ENCODE data around the gene NF2.

The NF2 gene

DNA sequence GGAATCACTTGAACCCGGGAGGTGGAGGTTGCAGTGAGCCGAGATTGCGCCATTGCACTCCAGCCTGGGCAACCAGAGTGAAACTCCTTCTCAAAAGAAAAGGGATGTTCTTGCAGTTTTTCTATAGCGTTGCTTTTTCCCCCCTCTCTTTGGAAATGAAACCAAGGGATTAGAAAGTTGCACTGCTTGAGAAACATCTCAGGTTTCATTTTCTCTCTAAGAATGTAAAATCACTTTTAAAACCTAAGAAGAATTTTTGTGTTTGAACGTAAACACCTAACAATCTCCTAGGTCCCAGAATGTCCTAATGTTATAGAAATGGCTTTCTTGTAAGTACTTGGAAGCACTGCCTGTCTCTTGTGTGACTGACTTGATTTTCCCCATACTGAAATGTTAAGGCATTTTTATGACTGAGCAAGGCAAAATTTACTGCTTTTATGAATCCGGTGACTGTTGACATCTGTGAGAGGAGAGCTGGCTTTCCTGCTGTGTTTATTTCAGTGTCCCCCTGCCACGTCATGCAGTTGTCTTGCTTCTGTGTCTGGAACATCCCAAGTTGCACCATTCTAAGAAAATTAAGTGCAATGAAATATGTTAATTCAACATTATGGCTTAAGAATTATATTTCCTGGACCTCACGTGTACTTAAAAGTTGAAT, 37.7 kb downstream of the NF2 start:
- no peak for DNase-seq (ENCODE audit: low read depth in 1 of 2, low spot score in 1 of 2)
- in situ Hi-C loops (cut with HindIII; ENCODE audit: low pct_unique_long_range_greater_than_20kb, low sequenced_read_pairs), result no loop called here
- TF ChIP-seq JUND (IDR thresholded peaks at IDR 0.05; ENCODE audit: low read depth), result no peak

DNA sequence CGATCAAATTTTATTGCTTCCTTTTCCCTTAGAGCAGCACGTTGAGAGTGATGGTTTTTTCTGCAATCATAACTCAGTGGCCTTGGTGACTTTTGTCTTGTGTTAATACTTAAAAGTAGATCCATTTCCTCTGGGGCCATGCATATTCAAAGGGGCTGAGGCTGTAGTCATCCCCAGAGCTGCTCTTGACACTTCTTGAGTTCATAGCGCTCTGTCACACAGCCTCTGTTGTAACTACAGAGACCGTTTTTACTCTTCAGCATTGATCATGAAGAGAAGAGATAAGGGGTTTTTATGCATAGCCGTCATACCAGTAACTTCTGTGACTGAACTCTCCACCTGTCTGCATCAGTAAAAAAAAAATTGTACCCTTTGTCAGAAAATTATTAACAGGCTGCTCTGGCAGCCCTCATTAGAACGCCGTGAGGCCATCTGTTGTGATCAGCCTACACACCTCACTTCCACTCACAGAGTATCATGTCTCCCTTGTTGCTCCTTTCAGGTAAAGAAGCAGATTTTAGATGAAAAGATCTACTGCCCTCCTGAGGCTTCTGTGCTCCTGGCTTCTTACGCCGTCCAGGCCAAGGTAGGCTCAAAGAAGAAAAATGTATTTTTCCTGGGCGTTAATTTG, 38.4 kb downstream of the NF2 start:
- no peak for TF ChIP-seq JUND (IDR thresholded peaks at IDR 0.05; ENCODE audit: low read depth)
- in situ Hi-C loops (cut with HindIII; ENCODE audit: low pct_unique_long_range_greater_than_20kb, low sequenced_read_pairs), result no loop called here
- no peak for DNase-seq (ENCODE audit: low read depth in 1 of 2, low spot score in 1 of 2)

- in situ Hi-C loops (cut with HindIII; ENCODE audit: low pct_unique_long_range_greater_than_20kb, low sequenced_read_pairs), result no loop called here
- TF ChIP-seq JUND (IDR thresholded peaks at IDR 0.05; ENCODE audit: low read depth), result no peak
- DNase-seq (ENCODE audit: low read depth in 1 of 2, low spot score in 1 of 2), result no peak
Observed at GRCh38 chr22:29642694-29643093, 39.3 kb downstream of the NF2 start.

GRCh38 chr22:29647954-29648737, 44.7 kb downstream of the NF2 start:
- in situ Hi-C loops (cut with HindIII; ENCODE audit: low pct_unique_long_range_greater_than_20kb, low sequenced_read_pairs), result no loop called here
- TF ChIP-seq JUND (IDR thresholded peaks at IDR 0.05; ENCODE audit: low read depth), result no peak
- no peak for DNase-seq (ENCODE audit: low read depth in 1 of 2, low spot score in 1 of 2)

GRCh38 chr22:29650370-29650769, 46.9 kb downstream of the NF2 start:
- TF ChIP-seq JUND (IDR thresholded peaks at IDR 0.05; ENCODE audit: low read depth), result no peak
- in situ Hi-C loops (cut with HindIII; ENCODE audit: low pct_unique_long_range_greater_than_20kb, low sequenced_read_pairs), result no loop called here
- DNase-seq (ENCODE audit: low read depth in 1 of 2, low spot score in 1 of 2), result no peak

- no peak for DNase-seq (ENCODE audit: low read depth in 1 of 2, low spot score in 1 of 2)
- no peak for TF ChIP-seq JUND (IDR thresholded peaks at IDR 0.05; ENCODE audit: low read depth)
- in situ Hi-C loops (cut with HindIII; ENCODE audit: low pct_unique_long_range_greater_than_20kb, low sequenced_read_pairs), result no loop called here
Observed at GRCh38 chr22:29651652-29652051, 48.2 kb downstream of the NF2 start.

- no peak for TF ChIP-seq JUND (IDR thresholded peaks at IDR 0.05; ENCODE audit: low read depth)
- in situ Hi-C loops (cut with HindIII; ENCODE audit: low pct_unique_long_range_greater_than_20kb, low sequenced_read_pairs), result no loop called here
- DNase-seq (ENCODE audit: low read depth in 1 of 2, low spot score in 1 of 2), result no peak
Observed at GRCh38 chr22:29654420-29654819, 51.0 kb downstream of the NF2 start.

DNA sequence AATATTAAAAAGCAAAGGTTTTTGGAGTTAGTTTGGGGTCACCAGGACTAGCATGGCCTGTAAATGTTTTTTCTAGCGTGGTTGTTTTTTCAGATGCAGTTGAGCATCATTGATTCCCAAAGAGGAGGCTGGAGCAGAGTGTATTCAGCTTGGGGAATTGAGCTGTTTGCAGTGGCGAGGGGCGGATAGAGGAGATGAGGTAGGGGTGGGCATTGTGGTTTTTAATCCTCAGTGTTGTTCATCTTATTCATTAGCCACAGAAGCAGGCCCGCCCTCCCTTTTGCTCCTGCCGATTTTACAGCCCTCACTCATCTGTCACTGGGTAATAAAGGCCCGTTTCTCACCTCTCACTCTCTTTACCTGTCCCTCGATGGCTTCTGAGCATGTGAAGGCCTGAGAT, 51.4 kb downstream of the NF2 start:
- TF ChIP-seq JUND (IDR thresholded peaks at IDR 0.05; ENCODE audit: low read depth), result no peak
- in situ Hi-C loops (cut with HindIII; ENCODE audit: low pct_unique_long_range_greater_than_20kb, low sequenced_read_pairs), result no loop called here
- no peak for DNase-seq (ENCODE audit: low read depth in 1 of 2, low spot score in 1 of 2)

DNA sequence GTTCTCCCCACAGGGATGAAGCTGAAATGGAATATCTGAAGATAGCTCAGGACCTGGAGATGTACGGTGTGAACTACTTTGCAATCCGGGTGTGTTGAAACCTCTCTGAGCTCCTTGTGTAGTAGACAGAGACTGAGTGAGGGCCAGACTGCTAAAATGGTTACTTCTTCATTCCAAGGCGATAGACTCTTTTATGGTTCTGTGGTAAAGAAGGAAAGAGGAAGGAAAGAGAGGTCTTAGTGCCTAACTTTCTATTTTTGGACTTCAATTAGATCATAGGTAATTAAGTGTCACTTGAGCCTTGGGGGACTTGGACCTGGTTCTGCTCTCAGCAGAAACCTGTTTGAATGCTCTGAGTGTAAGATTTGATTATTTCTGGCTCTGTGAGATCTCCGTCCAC, 54.7 kb downstream of the NF2 start:
- in situ Hi-C loops (cut with HindIII; ENCODE audit: low pct_unique_long_range_greater_than_20kb, low sequenced_read_pairs), result no loop called here
- no peak for TF ChIP-seq JUND (IDR thresholded peaks at IDR 0.05; ENCODE audit: low read depth)
- DNase-seq (ENCODE audit: low read depth in 1 of 2, low spot score in 1 of 2), result no peak

- in situ Hi-C loops (cut with HindIII; ENCODE audit: low pct_unique_long_range_greater_than_20kb, low sequenced_read_pairs), result no loop called here
- no peak for DNase-seq (ENCODE audit: low read depth in 1 of 2, low spot score in 1 of 2)
- no peak for TF ChIP-seq JUND (IDR thresholded peaks at IDR 0.05; ENCODE audit: low read depth)
Observed at GRCh38 chr22:29660021-29660420, 56.6 kb downstream of the NF2 start.

GRCh38 chr22:29661336-29661735, 57.9 kb downstream of the NF2 start:
- DNase-seq (ENCODE audit: low read depth in 1 of 2, low spot score in 1 of 2), result no peak
- no peak for TF ChIP-seq JUND (IDR thresholded peaks at IDR 0.05; ENCODE audit: low read depth)
- in situ Hi-C loops (cut with HindIII; ENCODE audit: low pct_unique_long_range_greater_than_20kb, low sequenced_read_pairs), result no loop called here

- in situ Hi-C loops (cut with HindIII; ENCODE audit: low pct_unique_long_range_greater_than_20kb, low sequenced_read_pairs), result no loop called here
- no peak for TF ChIP-seq JUND (IDR thresholded peaks at IDR 0.05; ENCODE audit: low read depth)
- DNase-seq (ENCODE audit: low read depth in 1 of 2, low spot score in 1 of 2), result no peak
Observed at GRCh38 chr22:29663180-29663821, 59.9 kb downstream of the NF2 start.

DNA sequence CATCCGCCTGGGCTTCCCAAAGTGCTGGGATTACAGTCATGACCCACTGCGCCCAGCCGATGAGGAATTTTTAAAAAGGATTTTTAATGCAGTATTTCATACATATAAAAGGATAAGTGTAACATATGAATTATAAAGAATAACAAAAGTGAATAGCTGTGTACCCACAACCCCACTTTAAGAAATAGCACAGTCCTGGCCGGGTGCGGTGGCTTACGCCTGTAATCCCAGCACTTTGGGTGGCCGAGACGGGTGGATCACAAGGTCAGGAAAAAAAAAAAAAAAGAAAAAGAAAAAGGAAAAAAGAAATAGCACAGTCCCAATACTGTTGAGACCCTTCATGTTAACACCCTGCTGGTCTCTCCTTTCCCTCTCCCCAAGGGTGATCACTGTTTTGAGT, 62.1 kb downstream of the NF2 start:
- in situ Hi-C loops (cut with HindIII; ENCODE audit: low pct_unique_long_range_greater_than_20kb, low sequenced_read_pairs), result no loop called here
- DNase-seq (ENCODE audit: low read depth in 1 of 2, low spot score in 1 of 2), result no peak
- no peak for TF ChIP-seq JUND (IDR thresholded peaks at IDR 0.05; ENCODE audit: low read depth)
